ENCODE measurements around the gene OR10P1.

The OR10P1 gene

GRCh38 chr12:55651299-55651683 lies 14.6 kb downstream of the OR10P1 start:
- no peak overlapping the region for H3K4me3 ChIP-seq (ENCODE audit: low read depth, low read length)
- no peak for TF ChIP-seq CTCF (IDR thresholded peaks at IDR 0.05; ENCODE audit: low read depth, low read length, missing control alignments)
- no peak for DNase-seq (ENCODE audit: low read depth)

- no peak for DNase-seq (ENCODE audit: low read depth)
- TF ChIP-seq CTCF (IDR thresholded peaks at IDR 0.05; ENCODE audit: low read depth, low read length, missing control alignments), result no peak
- H3K4me3 ChIP-seq (ENCODE audit: low read depth, low read length), result no peak overlapping the region
Measured at GRCh38 chr12:55652352-55652751, 15.7 kb downstream of the OR10P1 start.

- no peak for TF ChIP-seq CTCF (IDR thresholded peaks at IDR 0.05; ENCODE audit: low read depth, low read length, missing control alignments)
- H3K4me3 ChIP-seq (ENCODE audit: low read depth, low read length), result no peak overlapping the region
- DNase-seq (ENCODE audit: low read depth), result no peak
Measured at GRCh38 chr12:55653031-55653430, 16.3 kb downstream of the OR10P1 start.

- no peak for DNase-seq (ENCODE audit: low read depth)
- H3K4me3 ChIP-seq (ENCODE audit: low read depth, low read length), result no peak overlapping the region
- no peak for TF ChIP-seq CTCF (IDR thresholded peaks at IDR 0.05; ENCODE audit: low read depth, low read length, missing control alignments)
Measured at GRCh38 chr12:55654511-55655214, 18.0 kb downstream of the OR10P1 start.

- TF ChIP-seq CTCF (IDR thresholded peaks at IDR 0.05; ENCODE audit: low read depth, low read length, missing control alignments), result no peak
- H3K4me3 ChIP-seq (ENCODE audit: low read depth, low read length), result no peak overlapping the region
- DNase-seq (ENCODE audit: low read depth), result no peak
Measured at GRCh38 chr12:55657212-55657611, 20.5 kb downstream of the OR10P1 start.

GRCh38 chr12:55658212-55658611 lies 21.5 kb downstream of the OR10P1 start:
- no peak for DNase-seq (ENCODE audit: low read depth)
- H3K4me3 ChIP-seq (ENCODE audit: low read depth, low read length), result no peak overlapping the region
- TF ChIP-seq CTCF (IDR thresholded peaks at IDR 0.05; ENCODE audit: low read depth, low read length, missing control alignments), result no peak

All from GM12864 (cell line).